DMS53 treated with DMSO at 0.1 percent for 48 hours (cell line): ENCODE measurements around the gene TGDS.
A peak's percentile ranks its signal among the peaks of the same experiment; 100 is the strongest.

Source experiments
- DNase-seq: peaks from one replicate; lab custom pipeline; 2025; ENCODE audit not compliant: unreplicated experiment; lab: John Stamatoyannopoulos, UW

TGDS gene

GRCh38 chr13:94601446-94602431 is 5.8 kb upstream of the TGDS start, which contains the start of gene GPR180:
TSS of gene GPR180 (plus strand) at chr13:94601857. CDS start at chr13:94601928, 71 bp downstream.
- peak; percentile 84 for DNase-seq

GRCh38 chr13:94599877-94600276 is 3.9 kb upstream of the TGDS start:
- no peak for DNase-seq

- no peak for DNase-seq
Observed at GRCh38 chr13:94598281-94598680, 2.3 kb upstream of the TGDS start.

- DNase-seq: no peak
Observed at GRCh38 chr13:94596575-94596971, 621 bp upstream of the TGDS start.

- no peak for DNase-seq
Observed at GRCh38 chr13:94595001-94595949, 677 bp downstream of the TGDS start.

- no peak for DNase-seq
Observed at GRCh38 chr13:94590744-94591143, 5.2 kb downstream of the TGDS start.

GRCh38 chr13:94588541-94588940 is 7.4 kb downstream of the TGDS start:
- DNase-seq: no peak

- no peak for DNase-seq
Observed at GRCh38 chr13:94586371-94586770, 9.6 kb downstream of the TGDS start.

GRCh38 chr13:94585543-94586101 is 10.3 kb downstream of the TGDS start:
- DNase-seq: no peak

- no peak for DNase-seq
Observed at GRCh38 chr13:94583926-94584325, 12.0 kb downstream of the TGDS start.

GRCh38 chr13:94579063-94579462 is 16.9 kb downstream of the TGDS start:
- no peak for DNase-seq

- no peak for DNase-seq
Observed at GRCh38 chr13:94569615-94570014, 26.3 kb downstream of the TGDS start.

- DNase-seq: no peak
Observed at GRCh38 chr13:94568443-94568842, 27.5 kb downstream of the TGDS start.

- no peak for DNase-seq
Observed at GRCh38 chr13:94567581-94567980, 28.4 kb downstream of the TGDS start.

- no peak for DNase-seq
Observed at GRCh38 chr13:94561126-94561525, 34.8 kb downstream of the TGDS start.

- DNase-seq: no peak
Observed at GRCh38 chr13:94560116-94560515, 35.8 kb downstream of the TGDS start.

GRCh38 chr13:94559222-94559795 is 36.6 kb downstream of the TGDS start:
- no peak for DNase-seq

GRCh38 chr13:94558716-94559115 is 37.2 kb downstream of the TGDS start:
- DNase-seq: no peak

- no peak for DNase-seq
Observed at GRCh38 chr13:94557684-94558235, 38.2 kb downstream of the TGDS start.

- no peak for DNase-seq
Observed at GRCh38 chr13:94556621-94557020, 39.3 kb downstream of the TGDS start.

- no peak for DNase-seq
Observed at GRCh38 chr13:94556041-94556440, 39.9 kb downstream of the TGDS start.
